ENCODE data around the gene GABBR1. TPM values are rescaled to one million over a fixed set of nuclear protein-coding genes. Genes with fewer than 3 reads are reported as not detected.

GABBR1 gene
- total RNA-seq, 1 donor from 2014 or later = 6.4 TPM

- H3K4me3 ChIP-seq (ENCODE audit: low read depth, low read length) = no peak overlapping the region
- DNase-seq (ENCODE audit: low read depth) = no peak
- no peak for TF ChIP-seq CTCF (conservative IDR thresholded peaks at IDR 0.05; ENCODE audit: low read depth, low read length)
Measured at GRCh38 chr6:29547573-29547972, 85.4 kb downstream of the GABBR1 start.

GRCh38 chr6:29537714-29538403 lies 95.1 kb downstream of the GABBR1 start:
- H3K4me3 ChIP-seq (ENCODE audit: low read depth, low read length) = no peak overlapping the region
- DNase-seq (ENCODE audit: low read depth) = no peak
- no peak for TF ChIP-seq CTCF (conservative IDR thresholded peaks at IDR 0.05; ENCODE audit: low read depth, low read length)

- no peak overlapping the region for H3K4me3 ChIP-seq (ENCODE audit: low read depth, low read length)
- no peak for DNase-seq (ENCODE audit: low read depth)
- no peak for TF ChIP-seq CTCF (conservative IDR thresholded peaks at IDR 0.05; ENCODE audit: low read depth, low read length)
Measured at GRCh38 chr6:29532320-29532951, 100.5 kb downstream of the GABBR1 start.

GRCh38 chr6:29531668-29532067 lies 101.3 kb downstream of the GABBR1 start:
- no peak for TF ChIP-seq CTCF (conservative IDR thresholded peaks at IDR 0.05; ENCODE audit: low read depth, low read length)
- no peak overlapping the region for H3K4me3 ChIP-seq (ENCODE audit: low read depth, low read length)
- no peak for DNase-seq (ENCODE audit: low read depth)

DNA sequence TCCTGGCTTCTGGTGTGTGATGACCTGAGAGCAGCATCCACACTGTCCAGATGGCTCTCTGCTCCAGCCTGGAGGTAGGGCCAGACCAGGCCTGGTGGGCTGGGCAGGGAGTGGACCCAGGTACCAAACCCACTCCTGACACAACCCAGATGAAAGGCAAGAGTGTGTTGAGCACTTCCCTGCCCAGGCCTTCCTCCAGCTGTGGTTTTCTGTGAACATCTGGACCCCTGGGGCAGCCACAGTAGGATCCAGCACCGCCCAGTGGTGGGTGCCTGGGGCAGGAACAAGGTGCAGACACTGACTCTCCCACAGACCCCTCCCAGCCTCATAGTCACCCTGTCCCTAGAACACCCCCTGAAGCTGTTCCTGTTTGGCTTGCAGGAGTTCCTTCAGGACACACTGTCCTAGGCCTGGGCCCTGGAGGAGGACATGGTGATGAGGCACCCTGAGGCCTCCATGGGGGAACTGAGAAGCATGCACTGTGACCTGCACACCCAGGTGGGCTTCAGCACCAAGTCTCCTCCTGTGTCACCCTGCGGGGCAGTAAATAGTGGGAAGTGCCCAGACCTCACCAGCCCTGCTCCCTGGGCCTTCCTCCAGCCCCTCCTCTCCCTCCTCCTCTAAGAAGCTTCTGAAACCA lies 102.2 kb downstream of the GABBR1 start:
- no peak for DNase-seq (ENCODE audit: low read depth)
- no peak for TF ChIP-seq CTCF (conservative IDR thresholded peaks at IDR 0.05; ENCODE audit: low read depth, low read length)
- H3K4me3 ChIP-seq (ENCODE audit: low read depth, low read length) = no peak overlapping the region

DNA sequence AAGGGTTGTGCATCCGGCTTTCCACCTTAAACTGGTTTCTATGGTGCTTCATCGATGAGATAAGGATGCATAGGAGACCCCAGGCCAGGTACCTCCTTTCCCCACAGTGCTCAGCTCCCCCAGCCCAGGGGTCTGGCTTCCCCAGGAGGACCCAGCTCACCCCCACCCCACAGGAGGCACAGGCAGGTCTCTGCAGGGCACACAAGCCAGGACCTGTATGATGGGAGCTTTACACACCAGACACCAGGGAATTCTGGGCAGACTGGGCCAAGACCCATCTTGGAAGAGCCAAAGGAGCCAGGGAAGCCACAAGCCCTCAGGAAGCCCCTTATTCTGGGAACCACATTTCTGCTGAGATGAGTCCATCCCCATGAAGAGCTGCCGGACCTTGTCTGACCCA lies 103.0 kb downstream of the GABBR1 start:
- no peak for DNase-seq (ENCODE audit: low read depth)
- TF ChIP-seq CTCF (conservative IDR thresholded peaks at IDR 0.05; ENCODE audit: low read depth, low read length) = no peak
- no peak overlapping the region for H3K4me3 ChIP-seq (ENCODE audit: low read depth, low read length)

All from epithelial cell of proximal tubule (primary cell).